Kidney (tissue), 14 donors: ENCODE measurements around the gene ME2. TPM values are rescaled to one million over a fixed set of nuclear protein-coding genes. Genes with fewer than 3 reads are reported as not detected.

Experiments
- DNase-seq, 5 donors: peaks; one replicate each; pipeline ENCODE4 v3.0.0-alpha.2; 2013 to 2020
- FAIRE-seq: peaks from 2 replicates; lab custom pipeline; 2012; peaks lifted over from hg19 to GRCh38; lab: Jason Lieb, UNC
- H3K27ac ChIP-seq, 2 donors: one replicate each; pipeline ENCODE4 v1.7.0; 2013; ENCODE audit warnings: low read depth in 2 of 2, low read length in 2 of 2, inconsistent platforms in 1 of 2
- H3K27me3 ChIP-seq: one replicate; pipeline ENCODE4 v1.7.1; 2013; ENCODE audit warnings: low read length, inconsistent platforms; ENCODE audit not compliant: control insufficient read depth, insufficient read depth
- H3K36me3 ChIP-seq, 3 donors: one replicate each; pipeline versions ENCODE4 v1.7.0 to v1.7.1; 2013; ENCODE audit warnings: low read length in 3 of 3, control low read depth in 1 of 3, inconsistent platforms in 1 of 3; ENCODE audit not compliant: insufficient read depth in 3 of 3, control insufficient read depth in 2 of 3
- H3K4me1 ChIP-seq, 3 donors: one replicate each; pipeline versions ENCODE4 v1.7.0 to v1.7.1; 2013; ENCODE audit warnings: low read length in 3 of 3, inconsistent platforms in 1 of 3, low read depth in 1 of 3; ENCODE audit not compliant: control insufficient read depth in 2 of 3, insufficient read depth in 2 of 3
- H3K4me3 ChIP-seq, 3 donors: one replicate each; pipeline versions ENCODE4 v1.7.0 to v1.8.1; 2013; ENCODE audit warnings: low read length in 3 of 3, control low read depth in 1 of 3, inconsistent platforms in 1 of 3
- H3K9ac ChIP-seq, 3 donors: one replicate each; pipeline versions ENCODE4 v1.7.0 to v1.7.1; 2013; ENCODE audit warnings: low read length in 3 of 3, control low read depth in 1 of 3, inconsistent platforms in 1 of 3
- H3K9me3 ChIP-seq, 3 donors: one replicate each; pipeline versions ENCODE4 v1.7.0 to v1.7.1; 2013; ENCODE audit warnings: low read length in 3 of 3, control low read depth in 1 of 3, inconsistent platforms in 1 of 3; ENCODE audit not compliant: control insufficient read depth in 2 of 3, insufficient read depth in 1 of 3
- CTCF ChIP-seq: IDR thresholded peaks from 3 replicates; pipeline ENCODE4 v1.5.1; 2012; ENCODE audit warnings: mild to moderate bottlenecking, moderate library complexity, borderline replicate concordance; ENCODE audit not compliant: insufficient read depth; ENCODE audit errors: extremely low read depth
- intact Hi-C: fragments of 100-400 bp; cut with DNase I; formaldehyde crosslinking; loops from one replicate; pipeline ENCODE4 v1.11.1; 2022
- polyA plus RNA-seq: library from polyadenylated mRNA; stranded (reverse); fragments of 350-450 nt; fragmentation: Illumina TruSeq; extraction: RNeasy Lipid Tissue Mini Kit (QIAGEN cat#74804); gene quantifications from one replicate; pipeline ENCODE4 v1.2.3, GENCODE V29; 2014; ENCODE audit warnings: low read depth, low replicate concordance; ENCODE audit not compliant: insufficient read depth
- total RNA-seq: library from RNA; stranded (reverse); fragmentation: NEBNext Ultra II Directional; extraction: Animal tissue kit (Norgen Biotek cat#: 25700); gene quantifications from one replicate; pipeline ENCODE4 v1.2.1, GENCODE V29; 2021
- donor health status: control.
- donor health status: control.
- donor health status: control.
- donor health status: control.
- donor health status: control.
- donor health status: DM: yes; HTN: yes; CAD: no.
- donor health status: Normal renal cell carcinoma (clear cell type).

ME2 gene
- total and polyA plus RNA-seq, 2 donors from 2014 or later = 20.5 to 32.8 TPM

GRCh38 chr18:50857694-50858093, 21.2 kb upstream of the ME2 start:
- peaks cover 0 to 7% (median 6%) of the 10 kb centered on the region in 3 donors for H3K4me1 ChIP-seq
- H3K9me3 ChIP-seq = no peaks in the 10 kb centered on the region
- no peaks in the 10 kb centered on the region for H3K36me3 ChIP-seq
- no peak overlapping the region for H3K4me3 ChIP-seq
- TF ChIP-seq CTCF = no peak
- no peak for DNase-seq
- no peaks in the 10 kb centered on the region for H3K27me3 ChIP-seq
- H3K9ac ChIP-seq = no peak overlapping the region
- intact Hi-C loops = no loop called here
- no peak overlapping the region for H3K27ac ChIP-seq
- FAIRE-seq = no peak

GRCh38 chr18:50859793-50860555, 18.9 kb upstream of the ME2 start:
- DNase-seq (no peak), FAIRE-seq (no peak)
- H3K27ac ChIP-seq = no peak overlapping the region
- intact Hi-C loops = no loop called here
- no peaks in the 10 kb centered on the region for H3K27me3 ChIP-seq
- H3K9ac ChIP-seq = no peak overlapping the region
- H3K36me3 ChIP-seq = no peaks in the 10 kb centered on the region
- H3K9me3 ChIP-seq = no peaks in the 10 kb centered on the region
- H3K4me1 ChIP-seq = peaks cover 0 to 6% (median 0%) of the 10 kb centered on the region in 3 donors
- no peak overlapping the region for H3K4me3 ChIP-seq
- TF ChIP-seq CTCF = no peak

GRCh38 chr18:50861617-50862016, 17.3 kb upstream of the ME2 start:
- no peaks in the 10 kb centered on the region for H3K9me3 ChIP-seq
- FAIRE-seq = no peak
- no peak overlapping the region for H3K4me3 ChIP-seq
- peaks cover 0 to 5% (median 0%) of the 10 kb centered on the region in 3 donors for H3K4me1 ChIP-seq
- DNase-seq = no peak
- H3K27ac ChIP-seq = no peak overlapping the region
- TF ChIP-seq CTCF = no peak
- no peaks in the 10 kb centered on the region for H3K36me3 ChIP-seq
- H3K9ac ChIP-seq = no peak overlapping the region
- intact Hi-C loops = no loop called here
- H3K27me3 ChIP-seq = no peaks in the 10 kb centered on the region
